K562 (cell line): Measurements from ENCODE around the gene TANC1. TPM values are rescaled to one million over a fixed set of nuclear protein-coding genes. Genes with fewer than 3 reads are reported as not detected.

ENCODE experiments used
- ESRRB ChIP-seq: fragments of 250-450 bp; sonication (Bioruptor Pico); IDR thresholded peaks from 2 replicates; pipeline ENCODE4 v1.5.0; 2020; ENCODE audit warnings: mild to moderate bottlenecking, moderate library complexity, borderline replicate concordance
- PRMT5 ChIP-seq: sonication (generic); formaldehyde crosslinking; IDR thresholded peaks from 2 replicates; pipeline ENCODE4 v1.5.0; 2020; ENCODE audit warnings: missing genetic modification reagents
- SNRNP70 ChIP-seq: fragments of 200-400 bp; formaldehyde crosslinking; optimal IDR thresholded peaks from 2 replicates; pipeline ENCODE3; 2017; ENCODE audit warnings: low read depth, low read length
- ZNF282 ChIP-seq: sonication (generic); formaldehyde crosslinking; IDR thresholded peaks from 2 replicates; pipeline ENCODE4 v1.8.1; 2023; ENCODE audit warnings: missing genetic modification reagents
- polyA plus RNA-seq, 8 experiments: library from polyadenylated mRNA; depleted of rRNA in 4 of 8; stranded (reverse) in 5 of 8; unstranded in 3 of 8; fragments of >200 nt; fragmentation: Nextera tagmentation in 2 of 8; fragmentation: Illumina TruSeq in 1 of 8; extraction: Ambion mirVana in 2 of 8; extraction: Trizol in 1 of 8; gene quantifications; 2 replicates each; pipeline versions ENCODE4 v1.2.1 to v1.2.3, GENCODE V29; 2011 to 2014; ENCODE audit warnings: inconsistent platforms in 1 of 8, missing spikeins in 1 of 8
- total RNA-seq, 7 experiments: library from RNA; depleted of rRNA in 6 of 7; stranded (reverse); fragments of >200 nt in 6 of 7; fragmentation: Illumina TruSeq in 2 of 7; extraction: Trizol in 2 of 7; gene quantifications; 2 replicates each; pipeline versions ENCODE4 v1.2.1 to v1.2.3, GENCODE V29; 2011 to 2021; ENCODE audit warnings: low replicate concordance in 1 of 7
- TF ChIP-seq, protein P1 (sequence below): fragments of 250-450 bp; sonication (Bioruptor Pico); IDR thresholded peaks from 2 replicates; pipeline ENCODE4 v1.4.0; 2020

Gene TANC1
- total and polyA plus RNA-seq, 9 of the 15 experiments (the other 6 are each of a cell fraction or from before 2014, with no cell fraction given): under 0.01 to 0.20 (median 0.07) TPM; not detected in 1

DNA sequence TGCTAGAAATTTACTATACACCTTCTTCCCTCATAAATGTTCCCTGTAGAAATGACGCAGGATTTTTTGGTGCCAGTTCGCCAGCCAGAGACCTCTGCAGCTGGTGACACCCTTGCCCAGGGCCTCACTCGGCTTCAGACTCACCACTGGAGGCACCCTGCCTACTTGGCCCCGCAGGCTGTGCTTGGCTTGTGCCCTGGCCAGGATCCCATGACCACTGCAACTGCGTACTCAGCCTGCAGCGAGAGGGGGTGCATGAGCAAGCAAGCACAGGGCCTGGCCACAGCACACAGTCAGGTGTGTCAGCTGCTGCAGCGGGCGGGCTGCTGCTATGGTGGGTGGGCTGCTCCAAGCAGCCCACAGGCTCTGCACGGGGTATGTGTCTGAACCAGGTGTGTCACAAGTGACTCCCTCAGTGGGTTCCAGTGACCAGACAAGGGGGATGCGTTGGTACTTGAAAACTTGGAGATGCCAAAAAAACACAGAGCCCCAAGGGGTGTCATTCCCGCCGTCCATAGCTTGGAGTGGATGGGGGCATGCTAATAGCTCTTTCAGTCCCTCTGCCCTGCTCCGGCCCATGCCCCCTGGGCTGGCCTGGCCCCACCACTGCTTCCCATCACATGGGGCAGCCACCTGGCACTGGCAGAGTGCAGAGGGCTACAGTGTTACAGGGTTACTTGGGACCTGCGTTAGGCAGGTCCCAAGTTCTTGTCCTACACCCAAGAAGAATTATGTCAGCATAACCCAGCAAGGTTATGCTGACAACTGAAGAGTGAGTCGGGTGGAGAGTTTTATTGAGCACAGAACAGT lies 46.6 kb upstream of the TANC1 start (continued):
- TF ChIP-seq, protein P1, sequence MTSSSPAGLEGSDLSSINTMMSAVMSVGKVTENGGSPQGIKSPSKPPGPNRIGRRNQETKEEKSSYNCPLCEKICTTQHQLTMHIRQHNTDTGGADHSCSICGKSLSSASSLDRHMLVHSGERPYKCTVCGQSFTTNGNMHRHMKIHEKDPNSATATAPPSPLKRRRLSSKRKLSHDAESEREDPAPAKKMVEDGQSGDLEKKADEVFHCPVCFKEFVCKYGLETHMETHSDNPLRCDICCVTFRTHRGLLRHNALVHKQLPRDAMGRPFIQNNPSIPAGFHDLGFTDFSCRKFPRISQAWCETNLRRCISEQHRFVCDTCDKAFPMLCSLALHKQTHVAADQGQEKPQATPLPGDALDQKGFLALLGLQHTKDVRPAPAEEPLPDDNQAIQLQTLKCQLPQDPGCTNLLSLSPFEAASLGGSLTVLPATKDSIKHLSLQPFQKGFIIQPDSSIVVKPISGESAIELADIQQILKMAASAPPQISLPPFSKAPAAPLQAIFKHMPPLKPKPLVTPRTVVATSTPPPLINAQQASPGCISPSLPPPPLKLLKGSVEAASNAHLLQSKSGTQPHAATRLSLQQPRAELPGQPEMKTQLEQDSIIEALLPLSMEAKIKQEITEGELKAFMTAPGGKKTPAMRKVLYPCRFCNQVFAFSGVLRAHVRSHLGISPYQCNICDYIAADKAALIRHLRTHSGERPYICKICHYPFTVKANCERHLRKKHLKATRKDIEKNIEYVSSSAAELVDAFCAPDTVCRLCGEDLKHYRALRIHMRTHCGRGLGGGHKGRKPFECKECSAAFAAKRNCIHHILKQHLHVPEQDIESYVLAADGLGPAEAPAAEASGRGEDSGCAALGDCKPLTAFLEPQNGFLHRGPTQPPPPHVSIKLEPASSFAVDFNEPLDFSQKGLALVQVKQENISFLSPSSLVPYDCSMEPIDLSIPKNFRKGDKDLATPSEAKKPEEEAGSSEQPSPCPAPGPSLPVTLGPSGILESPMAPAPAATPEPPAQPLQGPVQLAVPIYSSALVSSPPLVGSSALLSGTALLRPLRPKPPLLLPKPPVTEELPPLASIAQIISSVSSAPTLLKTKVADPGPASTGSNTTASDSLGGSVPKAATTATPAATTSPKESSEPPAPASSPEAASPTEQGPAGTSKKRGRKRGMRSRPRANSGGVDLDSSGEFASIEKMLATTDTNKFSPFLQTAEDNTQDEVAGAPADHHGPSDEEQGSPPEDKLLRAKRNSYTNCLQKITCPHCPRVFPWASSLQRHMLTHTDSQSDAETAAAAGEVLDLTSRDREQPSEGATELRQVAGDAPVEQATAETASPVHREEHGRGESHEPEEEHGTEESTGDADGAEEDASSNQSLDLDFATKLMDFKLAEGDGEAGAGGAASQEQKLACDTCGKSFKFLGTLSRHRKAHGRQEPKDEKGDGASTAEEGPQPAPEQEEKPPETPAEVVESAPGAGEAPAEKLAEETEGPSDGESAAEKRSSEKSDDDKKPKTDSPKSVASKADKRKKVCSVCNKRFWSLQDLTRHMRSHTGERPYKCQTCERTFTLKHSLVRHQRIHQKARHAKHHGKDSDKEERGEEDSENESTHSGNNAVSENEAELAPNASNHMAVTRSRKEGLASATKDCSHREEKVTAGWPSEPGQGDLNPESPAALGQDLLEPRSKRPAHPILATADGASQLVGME: no peak
- no peak for TF ChIP-seq ESRRB (CRISPR knock-in tag)
- no peak for TF ChIP-seq PRMT5 (CRISPR knock-in tag)
- no peak for TF ChIP-seq ZNF282
- no peak for TF ChIP-seq SNRNP70
